ENCODE data around the gene FOXC2. TPM values are rescaled to one million over a fixed set of nuclear protein-coding genes. Genes with fewer than 3 reads are reported as not detected.

FOXC2 gene
- total and polyA plus RNA-seq, 2 donors = 0.09 to 1.2 TPM

GRCh38 chr16:86531191-86531545 is 35.5 kb upstream of the FOXC2 start:
- no peak overlapping the region for H3K27ac ChIP-seq (ENCODE audit: low read depth in 1 of 2, low read length in 1 of 2)
- no peak for DNase-seq (ENCODE audit: low read depth in 6 of 9, low spot score in 9 of 9)
- H3K4me3 ChIP-seq (ENCODE audit: low read length in 2 of 2) = no peak overlapping the region
- peaks cover 0 to 19% of the 10 kb centered on the region in 2 donors for H3K36me3 ChIP-seq (ENCODE audit: control insufficient read depth in 2 of 2, insufficient read depth in 2 of 2, low read length in 1 of 2)
- peaks cover 0 to 2% of the 10 kb centered on the region in 2 donors for H3K27me3 ChIP-seq (ENCODE audit: control insufficient read depth in 2 of 2, insufficient read depth in 1 of 2, low read length in 1 of 2)
- 94% methylated on average over 7 of the region's 7 CpGs for WGBS
- H3K4me1 ChIP-seq (ENCODE audit: control insufficient read depth in 2 of 2, insufficient read depth in 2 of 2, low read length in 2 of 2) = no peaks in the 10 kb centered on the region
- no peaks in the 10 kb centered on the region for H3K9me3 ChIP-seq (ENCODE audit: control insufficient read depth in 2 of 2, insufficient read depth in 1 of 2, low read length in 1 of 2)

GRCh38 chr16:86531641-86532525 is 34.7 kb upstream of the FOXC2 start:
- no peak overlapping the region for H3K27ac ChIP-seq (ENCODE audit: low read depth in 1 of 2, low read length in 1 of 2)
- H3K27me3 ChIP-seq (ENCODE audit: control insufficient read depth in 2 of 2, insufficient read depth in 1 of 2, low read length in 1 of 2) = no peaks in the 10 kb centered on the region
- H3K9me3 ChIP-seq (ENCODE audit: control insufficient read depth in 2 of 2, insufficient read depth in 1 of 2, low read length in 1 of 2) = no peaks in the 10 kb centered on the region
- H3K36me3 ChIP-seq (ENCODE audit: control insufficient read depth in 2 of 2, insufficient read depth in 2 of 2, low read length in 1 of 2) = peaks cover 0 to 23% of the 10 kb centered on the region in 2 donors
- no peak for DNase-seq (ENCODE audit: low read depth in 6 of 9, low spot score in 9 of 9)
- 95% methylated on average over 49 of the region's 49 CpGs for WGBS
- no peak overlapping the region for H3K4me3 ChIP-seq (ENCODE audit: low read length in 2 of 2)
- no peaks in the 10 kb centered on the region for H3K4me1 ChIP-seq (ENCODE audit: control insufficient read depth in 2 of 2, insufficient read depth in 2 of 2, low read length in 2 of 2)

- peaks cover 1 to 23% of the 10 kb centered on the region in 2 donors for H3K36me3 ChIP-seq (ENCODE audit: control insufficient read depth in 2 of 2, insufficient read depth in 2 of 2, low read length in 1 of 2)
- H3K27me3 ChIP-seq (ENCODE audit: control insufficient read depth in 2 of 2, insufficient read depth in 1 of 2, low read length in 1 of 2) = no peaks in the 10 kb centered on the region
- H3K4me1 ChIP-seq (ENCODE audit: control insufficient read depth in 2 of 2, insufficient read depth in 2 of 2, low read length in 2 of 2) = no peaks in the 10 kb centered on the region
- no peak overlapping the region for H3K27ac ChIP-seq (ENCODE audit: low read depth in 1 of 2, low read length in 1 of 2)
- DNase-seq (ENCODE audit: low read depth in 6 of 9, low spot score in 9 of 9) = no peak
- no peaks in the 10 kb centered on the region for H3K9me3 ChIP-seq (ENCODE audit: control insufficient read depth in 2 of 2, insufficient read depth in 1 of 2, low read length in 1 of 2)
- WGBS = 97% methylated on average over 7 of the region's 7 CpGs
- H3K4me3 ChIP-seq (ENCODE audit: low read length in 2 of 2) = no peak overlapping the region
Measured at GRCh38 chr16:86532526-86532815, 34.2 kb upstream of the FOXC2 start.

GRCh38 chr16:86533076-86533475 is 33.6 kb upstream of the FOXC2 start:
- peaks cover 6 to 27% of the 10 kb centered on the region in 2 donors for H3K36me3 ChIP-seq (ENCODE audit: control insufficient read depth in 2 of 2, insufficient read depth in 2 of 2, low read length in 1 of 2)
- H3K9me3 ChIP-seq (ENCODE audit: control insufficient read depth in 2 of 2, insufficient read depth in 1 of 2, low read length in 1 of 2) = no peaks in the 10 kb centered on the region
- H3K27me3 ChIP-seq (ENCODE audit: control insufficient read depth in 2 of 2, insufficient read depth in 1 of 2, low read length in 1 of 2) = no peaks in the 10 kb centered on the region
- H3K4me3 ChIP-seq (ENCODE audit: low read length in 2 of 2) = no peak overlapping the region
- no peak for DNase-seq (ENCODE audit: low read depth in 6 of 9, low spot score in 9 of 9)
- H3K4me1 ChIP-seq (ENCODE audit: control insufficient read depth in 2 of 2, insufficient read depth in 2 of 2, low read length in 2 of 2) = no peaks in the 10 kb centered on the region
- WGBS = over 99% methylated on average over 8 of the region's 8 CpGs
- no peak overlapping the region for H3K27ac ChIP-seq (ENCODE audit: low read depth in 1 of 2, low read length in 1 of 2)

- no peak for DNase-seq (ENCODE audit: low read depth in 6 of 9, low spot score in 9 of 9)
- H3K36me3 ChIP-seq (ENCODE audit: control insufficient read depth in 2 of 2, insufficient read depth in 2 of 2, low read length in 1 of 2) = peaks cover 12 to 35% of the 10 kb centered on the region in 2 donors
- H3K27me3 ChIP-seq (ENCODE audit: control insufficient read depth in 2 of 2, insufficient read depth in 1 of 2, low read length in 1 of 2) = no peaks in the 10 kb centered on the region
- H3K27ac ChIP-seq (ENCODE audit: low read depth in 1 of 2, low read length in 1 of 2) = no peak overlapping the region
- H3K4me1 ChIP-seq (ENCODE audit: control insufficient read depth in 2 of 2, insufficient read depth in 2 of 2, low read length in 2 of 2) = no peaks in the 10 kb centered on the region
- no peaks in the 10 kb centered on the region for H3K9me3 ChIP-seq (ENCODE audit: control insufficient read depth in 2 of 2, insufficient read depth in 1 of 2, low read length in 1 of 2)
- WGBS = 98% methylated on average over 8 of the region's 8 CpGs
- H3K4me3 ChIP-seq (ENCODE audit: low read length in 2 of 2) = no peak overlapping the region
Measured at GRCh38 chr16:86533767-86534351, 32.8 kb upstream of the FOXC2 start.

- Histone ChIP-seq H3K9me3 (ENCODE audit: control insufficient read depth in 2 of 2, insufficient read depth in 1 of 2, low read length in 1 of 2) (no peaks in the 10 kb centered on the region), H3K36me3 (ENCODE audit: control insufficient read depth in 2 of 2, insufficient read depth in 2 of 2, low read length in 1 of 2) (peaks cover 17 to 44% of the 10 kb centered on the region in 2 donors), H3K4me3 (ENCODE audit: low read length in 2 of 2) (no peak overlapping the region), H3K27ac (ENCODE audit: low read depth in 1 of 2, low read length in 1 of 2) (no peak overlapping the region), H3K27me3 (ENCODE audit: control insufficient read depth in 2 of 2, insufficient read depth in 1 of 2, low read length in 1 of 2) (no peaks in the 10 kb centered on the region), H3K4me1 (ENCODE audit: control insufficient read depth in 2 of 2, insufficient read depth in 2 of 2, low read length in 2 of 2) (no peaks in the 10 kb centered on the region)
- WGBS = 93% methylated on average over 18 of the region's 18 CpGs
- DNase-seq (ENCODE audit: low read depth in 6 of 9, low spot score in 9 of 9) = no peak
Measured at GRCh38 chr16:86534779-86535615, 31.6 kb upstream of the FOXC2 start.

GRCh38 chr16:86536621-86537020 is 30.0 kb upstream of the FOXC2 start:
- Histone ChIP-seq H3K27ac (ENCODE audit: low read depth in 1 of 2, low read length in 1 of 2) (no peak overlapping the region), H3K4me3 (ENCODE audit: low read length in 2 of 2) (no peak overlapping the region), H3K36me3 (ENCODE audit: control insufficient read depth in 2 of 2, insufficient read depth in 2 of 2, low read length in 1 of 2) (peaks cover 30 to 53% of the 10 kb centered on the region in 2 donors), H3K27me3 (ENCODE audit: control insufficient read depth in 2 of 2, insufficient read depth in 1 of 2, low read length in 1 of 2) (no peaks in the 10 kb centered on the region), H3K4me1 (ENCODE audit: control insufficient read depth in 2 of 2, insufficient read depth in 2 of 2, low read length in 2 of 2) (no peaks in the 10 kb centered on the region), H3K9me3 (ENCODE audit: control insufficient read depth in 2 of 2, insufficient read depth in 1 of 2, low read length in 1 of 2) (no peaks in the 10 kb centered on the region)
- WGBS = 98% methylated on average over 17 of the region's 17 CpGs
- DNase-seq (ENCODE audit: low read depth in 6 of 9, low spot score in 9 of 9) = no peak

- Histone ChIP-seq H3K27ac (ENCODE audit: low read depth in 1 of 2, low read length in 1 of 2) (no peak overlapping the region), H3K9me3 (ENCODE audit: control insufficient read depth in 2 of 2, insufficient read depth in 1 of 2, low read length in 1 of 2) (no peaks in the 10 kb centered on the region), H3K36me3 (ENCODE audit: control insufficient read depth in 2 of 2, insufficient read depth in 2 of 2, low read length in 1 of 2) (peaks cover 35 to 53% of the 10 kb centered on the region in 2 donors), H3K27me3 (ENCODE audit: control insufficient read depth in 2 of 2, insufficient read depth in 1 of 2, low read length in 1 of 2) (no peaks in the 10 kb centered on the region), H3K4me3 (ENCODE audit: low read length in 2 of 2) (no peak overlapping the region), H3K4me1 (ENCODE audit: control insufficient read depth in 2 of 2, insufficient read depth in 2 of 2, low read length in 2 of 2) (no peaks in the 10 kb centered on the region)
- DNase-seq (ENCODE audit: low read depth in 6 of 9, low spot score in 9 of 9) = no peak
- WGBS = over 99% methylated on average over 4 of the region's 4 CpGs
Measured at GRCh38 chr16:86537486-86537885, 29.1 kb upstream of the FOXC2 start.

Data from thymus (tissue), 11 donors.